HCT116 (cell line): Measurements from ENCODE around the gene PPP2R5A. TPM values are rescaled to one million over a fixed set of nuclear protein-coding genes. Genes with fewer than 3 reads are reported as not detected.

Experiments used
- ATAC-seq: fragments of 200-7000 bp; cut with Tn5 transposase; 2 replicates; pipeline ENCODE4 v1.9.1; 2020; ENCODE audit warnings: mild to moderate bottlenecking, moderate library complexity
- BruUV-seq: library from RNA; stranded (reverse); fragments of 400-500 nt; replicated peaks from 2 replicates; lab custom pipeline; 2021; lab: Mats Ljungman, UMichigan
- CTCF ChIA-PET: fragments of 300-600 bp; sonication (Branson Sonifier 250); formaldehyde crosslinking; loops from one replicate; lab custom pipeline; 2021; ENCODE audit warnings: antibody characterized with exemption; lab: Charles Lee
- POLR2A ChIA-PET: fragments of 300-600, 350-600 bp; sonication (Branson Sonifier 250); formaldehyde crosslinking; loops from one replicate; lab custom pipeline; 2021; ENCODE audit warnings: antibody characterized with exemption; lab: Charles Lee
- RAD21 ChIA-PET, 2 experiments: fragments of 300-600 bp; sonication (Branson Sonifier 250); formaldehyde crosslinking; loops; one replicate each; lab custom pipeline; 2023; ENCODE audit warnings: low total read pairs in 2 of 2; ENCODE audit not compliant: uncharacterized antibody in 2 of 2, unreplicated experiment in 2 of 2, low non-redundant PET in 1 of 2; lab: Charles Lee
- DNase-seq: peaks from one replicate; pipeline ENCODE4 v3.0.0-alpha.2; 2010; ENCODE audit warnings: low read depth, low spot score
- H2AFZ ChIP-seq: fragments of 200-600 bp; shearing (Covaris generic), sonication (generic); 2 replicates; pipeline ENCODE4 v1.6.1; 2017; ENCODE audit warnings: low read depth, mixed run types, mixed read lengths, antibody characterized with exemption, low read length; ENCODE audit not compliant: poor library complexity, severe bottlenecking
- H3K27ac ChIP-seq: 2 replicates; pipeline ENCODE4 v1.5.1; 2012; ENCODE audit warnings: low read depth, low read length
- H3K27me3 ChIP-seq: fragments of 200-600 bp; sonication (generic); 2 replicates; pipeline ENCODE4 v1.6.1; 2016; ENCODE audit warnings: mixed run types, low read length, mixed read lengths; ENCODE audit not compliant: insufficient read depth
- H3K36me3 ChIP-seq, 2 experiments: fragments of 200-500 bp in 1 of 2; fragments of 200-600 bp in 1 of 2; sonication (Bioruptor generic) in 1 of 2; sonication (generic) in 1 of 2; 2 replicates each; pipeline versions ENCODE4 v1.5.1 to v1.6.1; 2014 to 2016; ENCODE audit warnings: low read length in 2 of 2, inconsistent platforms in 1 of 2, mixed read lengths in 1 of 2, mixed run types in 1 of 2; ENCODE audit not compliant: insufficient read depth in 2 of 2, control insufficient read depth in 1 of 2
- H3K4me1 ChIP-seq, 2 experiments: fragments of 200-600 bp in 1 of 2; sonication (generic) in 1 of 2; 2 replicates each; pipeline versions ENCODE4 v1.5.1 to v1.6.1; 2012 to 2017; ENCODE audit warnings: low read length in 2 of 2, inconsistent platforms in 1 of 2, mild to moderate bottlenecking in 1 of 2, mixed read lengths in 1 of 2, mixed run types in 1 of 2, moderate library complexity in 1 of 2; ENCODE audit not compliant: insufficient read depth in 2 of 2, control insufficient read depth in 1 of 2
- H3K4me2 ChIP-seq: fragments of 200-600 bp; sonication (generic); 2 replicates; pipeline ENCODE4 v1.6.1; 2017; ENCODE audit warnings: mixed run types, low read length, mixed read lengths
- H3K4me3 ChIP-seq, 2 experiments: fragments of 200-600 bp in 1 of 2; sonication (generic) in 1 of 2; replicated peaks in 1 of 2; 2 replicates each; pipeline ENCODE4 v1.5.1; 2011 to 2016; ENCODE audit warnings: low read length in 2 of 2, control low read depth in 1 of 2, low read depth in 1 of 2, mild to moderate bottlenecking in 1 of 2, mixed read lengths in 1 of 2, mixed run types in 1 of 2
- H3K79me2 ChIP-seq: fragments of 200-600 bp; sonication (generic); 2 replicates; pipeline ENCODE4 v1.6.1; 2017; ENCODE audit warnings: mild to moderate bottlenecking, mixed run types, low read length, moderate library complexity, mixed read lengths; ENCODE audit not compliant: insufficient read depth
- H3K9ac ChIP-seq: fragments of 200-600 bp; sonication (generic); 2 replicates; pipeline ENCODE4 v1.6.1; 2016; ENCODE audit warnings: low read length, mixed read lengths
- H3K9me2 ChIP-seq: fragments of 200-600 bp; sonication (generic), shearing (Covaris generic); 2 replicates; pipeline ENCODE4 v1.6.1; 2017; ENCODE audit warnings: mixed run types, mild to moderate bottlenecking, moderate library complexity; ENCODE audit not compliant: insufficient read depth
- H3K9me3 ChIP-seq, 2 experiments: fragments of 200-500 bp in 1 of 2; fragments of 200-600 bp in 1 of 2; sonication (Bioruptor generic) in 1 of 2; sonication (generic) in 1 of 2; 2 replicates each; pipeline ENCODE4 v1.6.1; 2014 to 2017; ENCODE audit warnings: low read length in 2 of 2, mixed read lengths in 2 of 2, inconsistent platforms in 1 of 2, low read depth in 1 of 2, mild to moderate bottlenecking in 1 of 2, mixed run types in 1 of 2, moderate library complexity in 1 of 2; ENCODE audit not compliant: control insufficient read depth in 1 of 2, insufficient read depth in 1 of 2
- H4K20me1 ChIP-seq: fragments of 200-600 bp; sonication (generic), shearing (Covaris generic); 2 replicates; pipeline ENCODE4 v1.6.1; 2017; ENCODE audit warnings: mixed run types, mild to moderate bottlenecking, moderate library complexity; ENCODE audit not compliant: insufficient read depth
- CBX3 ChIP-seq: IDR thresholded peaks from 2 replicates; pipeline ENCODE4 v1.6.1; 2012; ENCODE audit warnings: low read depth
- ELF1 ChIP-seq: IDR thresholded peaks from 2 replicates; pipeline ENCODE4 v1.6.1; 2012; ENCODE audit warnings: low read depth, borderline replicate concordance
- FOSL1 ChIP-seq: IDR thresholded peaks from 2 replicates; pipeline ENCODE4 v1.6.1; 2012; ENCODE audit warnings: low read depth
- JUND ChIP-seq: IDR thresholded peaks from 2 replicates; pipeline ENCODE4 v1.6.1; 2012
- POLR2A ChIP-seq: IDR thresholded peaks from 2 replicates; pipeline ENCODE4 v1.7.0; 2011; ENCODE audit warnings: borderline replicate concordance; ENCODE audit not compliant: insufficient read depth, insufficient read length; ENCODE audit errors: extremely low read depth
- POLR2AphosphoS5 ChIP-seq: IDR thresholded peaks from 2 replicates; pipeline ENCODE4 v1.6.1; 2011; ENCODE audit warnings: mild to moderate bottlenecking, low read depth, low read length, moderate library complexity
- RAD21 ChIP-seq: IDR thresholded peaks from 2 replicates; pipeline ENCODE4 v1.6.1; 2012; ENCODE audit warnings: low read depth, mild to moderate bottlenecking
- SIN3A ChIP-seq: IDR thresholded peaks from 2 replicates; pipeline ENCODE4 v1.6.1; 2012; ENCODE audit warnings: low read depth
- SP1 ChIP-seq: IDR thresholded peaks from 2 replicates; pipeline ENCODE4 v1.6.1; 2012; ENCODE audit warnings: low read depth
- TCF7L2 ChIP-seq: IDR thresholded peaks from 2 replicates; pipeline ENCODE4 v1.7.0; 2011; ENCODE audit warnings: borderline replicate concordance, inconsistent platforms; ENCODE audit not compliant: insufficient read depth, insufficient read length; ENCODE audit errors: extremely low read depth
- YY1 ChIP-seq: IDR thresholded peaks from 2 replicates; pipeline ENCODE4 v1.6.1; 2011; ENCODE audit warnings: low read length, low read depth, moderate library complexity, mild to moderate bottlenecking; ENCODE audit not compliant: insufficient replicate concordance; ENCODE audit errors: extremely low read depth
- ZFX ChIP-seq: fragments of 450-650 bp; IDR thresholded peaks from 2 replicates; pipeline ENCODE4 v1.6.1; 2017
- ZNF274 ChIP-seq: fragments of 200-500 bp; sonication (Bioruptor generic); IDR thresholded peaks from 2 replicates; pipeline ENCODE4 v1.6.1; 2014; ENCODE audit warnings: mild to moderate bottlenecking, low read depth, low read length, inconsistent platforms
- intact Hi-C: fragments of 100-400 bp; cut with micrococcal nuclease; formaldehyde crosslinking; loops from 2 replicates; pipeline ENCODE4 v1.10.0; 2022
- total RNA-seq: library from RNA; stranded (reverse); gene quantifications from one replicate; pipeline ENCODE4 v1.2.1, GENCODE V29; 2021; ENCODE audit not compliant: unreplicated experiment
- TF ChIP-seq, protein P1 (sequence below): IDR thresholded peaks from 2 replicates; pipeline ENCODE4 v1.6.1; 2012
- TF ChIP-seq, protein P2 (sequence below), 3 experiments: fragments of 200-600 bp in 1 of 3; sonication (generic) in 1 of 3; IDR thresholded peaks in 2 of 3; conservative IDR thresholded peaks in 1 of 3; 2 replicates each; pipeline ENCODE4 v1.5.1; 2012 to 2017; ENCODE audit warnings: low read depth in 2 of 3, low read length in 2 of 3, antibody characterized with exemption in 1 of 3, borderline replicate concordance in 1 of 3, control low read depth in 1 of 3, mild to moderate bottlenecking in 1 of 3, mixed read lengths in 1 of 3, mixed run types in 1 of 3, moderate library complexity in 1 of 3; ENCODE audit not compliant: insufficient read depth in 1 of 3
- TF ChIP-seq, protein P3 (sequence below): IDR thresholded peaks from 2 replicates; pipeline ENCODE4 v1.6.1; 2011; ENCODE audit warnings: mild to moderate bottlenecking, low read length, moderate library complexity; ENCODE audit not compliant: insufficient replicate concordance; ENCODE audit errors: extremely low read depth

PPP2R5A gene
- total RNA-seq, 1 experiment from 2014 or later = 33.1 TPM

DNA sequence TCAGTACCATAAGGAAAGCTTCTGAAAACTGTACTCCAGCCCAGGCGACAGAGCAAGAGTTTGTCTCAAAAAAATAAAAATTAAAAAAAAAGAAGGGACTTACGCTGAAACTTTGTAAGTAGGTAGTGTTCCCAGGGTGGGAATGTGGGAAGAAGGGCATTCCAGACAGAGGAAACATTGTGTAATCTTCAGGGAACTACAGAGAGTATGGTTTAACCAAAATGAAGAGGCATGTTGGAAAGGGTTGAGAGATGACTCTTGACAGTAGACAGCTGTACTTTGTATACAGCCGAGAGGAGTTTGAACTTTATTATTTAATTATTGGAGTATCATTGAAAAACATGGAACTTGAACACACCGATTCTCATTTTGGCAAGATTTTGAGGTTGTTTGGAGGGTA lies 43.0 kb downstream of the PPP2R5A start (continued):
- TF ChIP-seq SP1 (no peak), YY1 (no peak)

DNA sequence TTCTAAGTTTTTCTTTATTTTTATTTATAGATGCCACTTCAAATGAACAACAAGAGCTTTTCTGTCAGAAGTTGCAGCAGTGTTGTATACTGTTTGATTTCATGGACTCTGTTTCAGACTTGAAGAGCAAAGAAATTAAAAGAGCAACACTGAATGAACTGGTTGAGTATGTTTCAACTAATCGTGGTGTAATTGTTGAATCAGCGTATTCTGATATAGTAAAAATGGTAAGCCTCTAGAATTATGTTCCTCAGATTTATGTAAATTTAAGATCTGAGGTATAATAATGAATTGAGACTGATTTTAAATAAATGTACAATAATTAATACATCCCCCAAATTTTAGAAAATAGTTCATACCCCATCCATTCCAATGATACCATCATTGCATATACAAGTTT lies 43.9 kb downstream of the PPP2R5A start:
- no peaks in the 10 kb centered on the region for H3K4me1 ChIP-seq
- ChIA-PET POLR2A (no interaction called here), RAD21 (no interaction called here), CTCF (no interaction called here)
- H3K27me3 ChIP-seq = no peaks in the 10 kb centered on the region
- ATAC-seq (no peak), DNase-seq (no peak)
- intact Hi-C loops = no loop called here
- H3K4me2 ChIP-seq = no peak overlapping the region
- H2AFZ ChIP-seq = no peak overlapping the region
- no peaks in the 10 kb centered on the region; the same call in 1 of the 2 replicates for H4K20me1 ChIP-seq
- TF ChIP-seq RAD21 (no peak), ELF1 (no peak), ZNF274 (no peak), POLR2A (no peak)
- H3K9ac ChIP-seq = no peak overlapping the region
- H3K79me2 ChIP-seq = peaks cover 14% of the 10 kb centered on the region
- no peaks in the 10 kb centered on the region; the same call in 1 of the 2 replicates for H3K9me2 ChIP-seq
- H3K4me3 ChIP-seq = no peak overlapping the region
- H3K36me3 ChIP-seq = no peaks in the 10 kb centered on the region; a peak in 1 of 4 replicates
- no peaks in the 10 kb centered on the region for H3K9me3 ChIP-seq
- no peak overlapping the region for H3K27ac ChIP-seq
- BruUV-seq = no TSS peak

DNA sequence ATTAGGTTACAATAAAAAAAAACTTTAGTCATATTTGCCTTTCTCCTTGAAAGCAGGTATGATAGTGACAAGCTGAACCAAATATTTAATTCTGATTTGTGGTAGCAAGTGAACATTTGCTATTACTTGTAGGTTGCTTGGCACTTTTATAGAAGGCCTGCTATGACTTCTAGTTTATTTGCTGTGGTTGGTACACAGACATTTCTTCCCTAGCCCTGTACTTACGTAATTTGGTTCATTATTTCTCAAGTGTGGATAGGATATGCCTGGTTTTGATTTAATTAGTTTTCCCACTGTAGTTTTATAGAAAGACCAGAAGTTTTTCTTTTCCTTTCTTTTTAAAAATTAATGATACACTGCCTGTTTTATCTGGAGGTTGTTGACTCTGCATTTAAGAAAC lies 55.9 kb downstream of the PPP2R5A start:
- peaks cover 0 to 7% of the 10 kb centered on the region in 2 experiments; a peak in 1 of 4 replicates for H3K36me3 ChIP-seq
- BruUV-seq = no TSS peak
- no peaks in the 10 kb centered on the region for H3K27me3 ChIP-seq
- ATAC-seq (no peak), DNase-seq (no peak)
- ChIA-PET RAD21 (no interaction called here), CTCF (interaction anchor here (1.1 kb wide), 1 partner anchor 271 kb away, joined by 4 read pairs; no protein-coding TSS in a partner anchor), POLR2A (no interaction called here)
- no peaks in the 10 kb centered on the region for H4K20me1 ChIP-seq
- H2AFZ ChIP-seq = no peak overlapping the region
- no peaks in the 10 kb centered on the region; the same call in 1 of the 2 replicates for H3K79me2 ChIP-seq
- H3K4me2 ChIP-seq = no peak overlapping the region
- H3K9me2 ChIP-seq = no peaks in the 10 kb centered on the region
- H3K27ac ChIP-seq = no peak overlapping the region
- no peaks in the 10 kb centered on the region for H3K4me1 ChIP-seq
- H3K4me3 ChIP-seq = no peak overlapping the region
- H3K9me3 ChIP-seq = no peaks in the 10 kb centered on the region
- no peak overlapping the region for H3K9ac ChIP-seq
- intact Hi-C loops = no loop called here
- TF ChIP-seq ZFX (no peak), TCF7L2 (no peak), ZNF274 (no peak), RAD21 (no peak), JUND (no peak), POLR2AphosphoS5 (no peak), SIN3A (no peak), CBX3 (no peak), FOSL1 (no peak)
- TF ChIP-seq, protein P1, sequence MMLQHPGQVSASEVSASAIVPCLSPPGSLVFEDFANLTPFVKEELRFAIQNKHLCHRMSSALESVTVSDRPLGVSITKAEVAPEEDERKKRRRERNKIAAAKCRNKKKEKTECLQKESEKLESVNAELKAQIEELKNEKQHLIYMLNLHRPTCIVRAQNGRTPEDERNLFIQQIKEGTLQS = no peak
- TF ChIP-seq, protein P2, sequence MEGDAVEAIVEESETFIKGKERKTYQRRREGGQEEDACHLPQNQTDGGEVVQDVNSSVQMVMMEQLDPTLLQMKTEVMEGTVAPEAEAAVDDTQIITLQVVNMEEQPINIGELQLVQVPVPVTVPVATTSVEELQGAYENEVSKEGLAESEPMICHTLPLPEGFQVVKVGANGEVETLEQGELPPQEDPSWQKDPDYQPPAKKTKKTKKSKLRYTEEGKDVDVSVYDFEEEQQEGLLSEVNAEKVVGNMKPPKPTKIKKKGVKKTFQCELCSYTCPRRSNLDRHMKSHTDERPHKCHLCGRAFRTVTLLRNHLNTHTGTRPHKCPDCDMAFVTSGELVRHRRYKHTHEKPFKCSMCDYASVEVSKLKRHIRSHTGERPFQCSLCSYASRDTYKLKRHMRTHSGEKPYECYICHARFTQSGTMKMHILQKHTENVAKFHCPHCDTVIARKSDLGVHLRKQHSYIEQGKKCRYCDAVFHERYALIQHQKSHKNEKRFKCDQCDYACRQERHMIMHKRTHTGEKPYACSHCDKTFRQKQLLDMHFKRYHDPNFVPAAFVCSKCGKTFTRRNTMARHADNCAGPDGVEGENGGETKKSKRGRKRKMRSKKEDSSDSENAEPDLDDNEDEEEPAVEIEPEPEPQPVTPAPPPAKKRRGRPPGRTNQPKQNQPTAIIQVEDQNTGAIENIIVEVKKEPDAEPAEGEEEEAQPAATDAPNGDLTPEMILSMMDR (IDR thresholded peaks at IDR 0.05 in 2 of 3, conservative IDR thresholded peaks at IDR 0.05 in 1 of 3; ENCODE audit: borderline replicate concordance in 1 of 3, insufficient read depth in 1 of 3, low read depth in 2 of 3, low read length in 2 of 3) = no peak
- TF ChIP-seq, protein P3, sequence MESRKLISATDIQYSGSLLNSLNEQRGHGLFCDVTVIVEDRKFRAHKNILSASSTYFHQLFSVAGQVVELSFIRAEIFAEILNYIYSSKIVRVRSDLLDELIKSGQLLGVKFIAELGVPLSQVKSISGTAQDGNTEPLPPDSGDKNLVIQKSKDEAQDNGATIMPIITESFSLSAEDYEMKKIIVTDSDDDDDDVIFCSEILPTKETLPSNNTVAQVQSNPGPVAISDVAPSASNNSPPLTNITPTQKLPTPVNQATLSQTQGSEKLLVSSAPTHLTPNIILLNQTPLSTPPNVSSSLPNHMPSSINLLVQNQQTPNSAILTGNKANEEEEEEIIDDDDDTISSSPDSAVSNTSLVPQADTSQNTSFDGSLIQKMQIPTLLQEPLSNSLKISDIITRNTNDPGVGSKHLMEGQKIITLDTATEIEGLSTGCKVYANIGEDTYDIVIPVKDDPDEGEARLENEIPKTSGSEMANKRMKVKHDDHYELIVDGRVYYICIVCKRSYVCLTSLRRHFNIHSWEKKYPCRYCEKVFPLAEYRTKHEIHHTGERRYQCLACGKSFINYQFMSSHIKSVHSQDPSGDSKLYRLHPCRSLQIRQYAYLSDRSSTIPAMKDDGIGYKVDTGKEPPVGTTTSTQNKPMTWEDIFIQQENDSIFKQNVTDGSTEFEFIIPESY = no peak
